ENCODE results near the gene FUBP3.

FUBP3 gene

DNA sequence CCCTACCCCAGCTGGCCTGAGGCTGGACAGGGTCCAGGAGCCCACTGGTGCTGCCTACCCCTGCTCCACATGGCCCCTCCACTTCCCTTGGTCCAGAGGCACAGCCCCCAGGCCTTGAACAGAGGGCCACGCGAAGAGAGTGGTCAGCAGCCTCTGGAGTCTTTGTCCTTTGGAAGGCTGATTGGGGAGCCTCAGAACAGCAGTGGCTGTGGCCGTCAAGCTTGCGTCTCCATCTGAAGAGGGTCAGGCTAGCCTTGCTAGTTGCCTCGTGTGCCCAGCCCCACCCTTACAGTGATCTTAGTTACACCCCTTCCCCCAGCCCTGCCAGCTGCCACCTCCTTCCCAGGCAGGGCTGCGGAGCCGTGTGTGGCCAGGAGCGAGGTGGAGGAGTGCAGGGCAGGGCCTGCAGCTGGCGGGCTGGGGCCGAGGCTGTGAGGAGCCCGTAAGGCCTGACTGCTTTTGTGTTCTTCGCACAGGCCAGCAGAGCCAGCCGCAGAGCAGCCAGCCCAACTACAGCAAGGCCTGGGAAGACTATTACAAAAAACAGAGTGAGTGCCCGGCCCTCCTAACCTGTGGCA, 54.9 kb downstream of the FUBP3 start:
- no peak for DNase-seq (ENCODE audit: low spot score)

DNA sequence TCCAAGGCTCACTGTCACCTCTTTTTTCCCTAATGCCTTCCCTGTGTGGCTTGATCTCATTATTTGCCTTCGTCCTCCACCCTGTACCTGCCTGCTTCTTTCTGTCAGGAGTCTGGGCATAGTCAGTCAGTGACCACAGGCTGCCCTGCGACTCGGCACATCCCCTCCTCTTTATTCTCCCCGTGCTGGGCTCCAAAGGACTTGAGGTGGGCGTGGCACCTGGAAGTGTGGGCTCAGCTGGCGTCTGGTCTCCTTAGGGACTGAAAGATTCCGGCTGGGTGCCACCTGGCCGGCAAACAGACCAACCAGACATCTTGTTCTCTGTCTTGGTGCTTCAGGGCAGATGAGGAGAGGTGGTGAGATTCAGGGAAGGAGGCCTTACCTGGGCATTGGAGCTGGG, 55.4 kb downstream of the FUBP3 start:
- no peak for DNase-seq (ENCODE audit: low spot score)

DNA sequence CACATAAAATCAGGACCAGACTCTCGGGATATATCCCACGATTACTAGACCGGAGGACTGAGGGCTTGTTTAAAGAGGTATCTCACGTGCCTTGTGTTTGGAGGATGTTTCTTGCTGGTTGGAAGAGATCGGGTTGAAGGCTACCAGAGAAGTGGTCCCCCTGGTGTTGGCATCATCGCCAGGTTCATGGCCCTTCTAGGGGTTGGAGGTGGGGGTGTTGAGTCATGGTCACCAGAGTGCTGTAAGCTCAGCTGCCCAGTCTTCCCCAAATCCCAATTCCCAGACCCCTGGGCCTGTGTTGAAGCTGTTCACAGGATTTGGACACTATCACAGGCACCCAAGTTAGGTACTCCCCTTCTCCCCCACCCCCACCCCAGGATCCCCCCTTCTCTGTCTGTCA, 55.9 kb downstream of the FUBP3 start:
- DNase-seq (ENCODE audit: low spot score) = no peak

DNA sequence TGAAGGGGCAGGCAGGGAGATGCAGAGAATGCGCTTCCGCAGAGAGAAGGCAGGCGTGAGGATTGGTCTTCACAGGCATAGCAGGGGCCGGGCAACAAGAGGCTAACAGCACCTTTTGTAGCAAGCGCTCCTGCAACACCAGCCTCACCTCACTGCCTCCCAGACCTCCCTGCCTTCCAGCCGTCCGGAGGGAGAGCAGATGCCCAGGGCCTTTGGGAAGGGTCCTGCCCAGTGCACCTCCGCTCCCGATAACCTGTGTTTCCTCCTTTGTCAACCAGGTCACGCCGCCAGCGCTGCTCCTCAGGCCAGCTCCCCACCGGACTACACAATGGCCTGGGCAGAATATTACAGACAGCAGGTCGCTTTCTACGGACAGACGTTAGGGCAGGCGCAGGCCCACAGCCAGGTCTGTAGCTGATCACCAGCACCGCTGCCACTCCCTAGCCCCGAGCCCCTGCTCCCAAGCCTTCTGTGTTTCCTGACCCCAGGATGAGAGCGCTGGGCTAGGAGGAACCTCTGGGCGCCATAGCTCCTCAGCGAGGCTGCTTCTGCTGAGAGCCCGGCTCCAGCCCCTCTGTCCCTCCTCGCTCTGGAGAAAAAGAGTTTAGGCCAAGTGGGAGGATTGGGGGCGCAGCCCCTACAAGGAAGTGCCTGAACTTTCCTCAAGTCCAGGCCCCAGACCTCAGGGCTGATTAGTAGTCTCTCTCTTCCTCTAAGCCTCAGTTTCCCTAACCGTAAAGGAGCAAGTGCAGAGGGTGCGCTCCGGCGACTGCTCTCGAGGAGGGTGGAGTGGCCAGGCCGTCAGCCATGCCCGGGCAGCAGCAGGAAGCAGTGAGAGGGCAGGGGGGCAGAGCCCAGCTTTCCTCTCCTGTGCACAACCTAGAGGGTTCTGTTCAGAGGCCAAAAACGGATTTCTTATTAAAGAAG, 56.6 kb downstream of the FUBP3 start:
- no peak for DNase-seq (ENCODE audit: low spot score)

DNA sequence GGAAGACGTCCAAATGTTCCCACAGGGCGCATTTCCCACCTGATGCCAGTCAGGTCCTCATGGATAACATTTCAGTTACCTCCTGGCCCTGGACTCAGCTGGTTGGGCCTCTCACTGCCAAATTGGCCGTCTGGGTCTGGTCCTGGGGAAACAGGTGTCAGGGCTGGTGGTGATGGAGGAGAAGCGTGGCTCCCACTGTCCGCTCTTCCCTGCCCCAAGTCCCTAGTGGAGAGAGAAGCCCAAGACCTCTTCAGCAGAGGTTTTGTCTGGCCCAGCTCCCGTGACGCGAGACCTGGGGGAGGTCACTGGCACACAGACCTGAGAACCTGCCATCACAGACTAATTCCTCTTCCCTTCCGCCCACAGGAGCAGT, 57.3 kb downstream of the FUBP3 start:
- DNase-seq (ENCODE audit: low spot score) = no peak

DNA sequence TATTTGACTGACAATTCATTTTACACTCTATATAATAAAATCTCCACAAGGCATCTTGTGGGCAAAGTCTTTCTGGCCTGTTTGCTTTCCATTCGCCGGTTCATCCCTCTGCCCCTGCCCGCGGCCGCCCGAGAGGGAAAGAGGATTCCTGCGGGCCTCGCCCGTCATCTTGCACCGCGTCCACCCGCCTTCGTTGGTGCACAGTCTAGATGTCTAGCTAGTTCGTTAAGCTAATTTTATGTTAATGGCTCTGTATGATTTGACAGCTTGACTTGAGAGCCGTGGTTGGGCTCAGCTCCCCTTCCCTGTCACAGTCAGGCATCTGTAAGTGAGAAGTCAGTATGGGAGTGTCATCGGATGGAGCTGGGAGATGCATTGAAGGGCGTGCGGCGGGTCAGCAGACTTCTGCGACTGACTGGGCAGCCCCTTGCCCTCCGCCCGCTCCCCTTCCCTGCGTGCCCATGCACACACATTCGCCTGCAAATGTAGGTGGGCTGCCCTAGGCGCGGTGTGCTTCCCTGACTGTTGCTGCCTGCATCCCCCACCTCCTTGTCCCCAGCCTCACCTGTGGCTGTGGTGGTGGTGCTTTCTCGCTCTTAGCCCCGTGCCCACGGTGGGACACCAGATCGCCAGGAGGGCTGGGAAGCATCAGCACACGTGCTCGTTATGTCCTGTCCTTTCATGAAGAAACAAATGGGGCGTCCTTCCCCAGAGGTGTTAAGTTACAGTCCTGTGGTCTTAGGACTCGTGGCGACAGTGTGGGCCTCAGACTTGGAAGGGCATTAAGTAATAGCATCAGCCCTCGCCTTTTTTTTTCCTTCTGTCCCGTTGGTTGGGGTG, 59.1 kb downstream of the FUBP3 start:
- no peak for DNase-seq (ENCODE audit: low spot score)

DNA sequence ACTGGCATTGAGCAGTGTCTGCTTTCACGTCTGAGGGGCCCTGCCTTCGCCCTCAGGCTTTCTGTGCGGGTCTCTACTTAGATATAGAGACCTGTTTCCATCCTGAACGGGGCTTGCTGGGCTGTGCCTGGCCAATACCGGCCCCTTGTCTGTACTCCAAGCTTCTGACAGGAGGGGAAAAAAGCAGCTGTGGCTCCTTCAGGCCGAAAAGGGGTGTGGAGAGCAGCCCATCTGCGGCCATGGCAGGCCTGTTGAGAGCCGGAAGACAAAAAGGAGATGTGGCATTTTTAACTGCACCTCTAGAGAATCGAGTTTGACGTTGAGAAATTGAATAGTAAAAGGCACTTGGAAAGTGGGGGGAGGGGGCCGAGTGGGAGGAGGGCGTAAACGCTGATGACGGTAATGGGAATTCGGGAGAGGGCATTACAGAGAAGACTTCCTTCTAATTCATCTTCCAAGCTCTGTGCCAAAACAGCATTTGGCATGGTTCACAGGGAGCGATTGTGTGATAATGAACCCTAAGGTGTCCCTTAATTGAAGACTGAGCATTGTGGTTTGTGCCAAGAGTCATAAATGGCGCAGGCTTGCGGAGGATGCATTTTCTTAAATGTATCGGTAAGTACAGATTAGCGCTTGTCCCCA, 59.9 kb downstream of the FUBP3 start:
- DNase-seq (ENCODE audit: low spot score) = no peak

DNA sequence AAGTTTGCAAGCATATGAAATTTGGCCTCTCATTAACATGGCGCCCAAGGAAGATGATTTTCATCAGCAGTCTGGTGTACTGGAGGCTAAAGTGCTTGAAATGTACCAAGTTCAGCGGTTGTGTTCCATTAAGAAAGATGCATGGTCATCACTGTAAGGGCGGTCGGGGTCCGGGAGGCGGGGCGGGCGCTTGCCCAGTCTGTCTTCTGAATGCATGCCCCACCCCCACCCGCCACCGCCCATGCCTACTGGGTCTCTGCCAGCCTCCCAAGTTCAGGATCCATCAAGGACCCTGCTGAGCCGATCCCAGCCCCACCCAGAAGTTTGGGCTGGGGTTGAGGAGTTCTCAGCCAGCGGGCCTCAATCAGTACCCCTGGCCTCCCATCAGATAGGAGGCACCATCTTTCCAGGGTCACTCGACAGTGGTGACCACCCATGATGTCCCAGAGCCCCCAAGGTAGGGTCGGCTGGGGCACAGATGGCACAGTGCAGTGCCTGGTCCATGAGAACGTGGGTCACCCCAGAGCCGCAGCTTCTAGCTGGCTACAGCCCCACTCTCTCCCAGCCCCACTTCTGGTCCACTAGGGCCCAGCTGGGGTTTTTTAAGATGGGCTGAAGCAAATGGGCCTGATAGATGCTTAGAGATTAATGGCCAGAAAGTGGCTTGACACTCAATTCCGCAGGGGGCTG, 60.6 kb downstream of the FUBP3 start:
- DNase-seq (ENCODE audit: low spot score) = no peak

DNA sequence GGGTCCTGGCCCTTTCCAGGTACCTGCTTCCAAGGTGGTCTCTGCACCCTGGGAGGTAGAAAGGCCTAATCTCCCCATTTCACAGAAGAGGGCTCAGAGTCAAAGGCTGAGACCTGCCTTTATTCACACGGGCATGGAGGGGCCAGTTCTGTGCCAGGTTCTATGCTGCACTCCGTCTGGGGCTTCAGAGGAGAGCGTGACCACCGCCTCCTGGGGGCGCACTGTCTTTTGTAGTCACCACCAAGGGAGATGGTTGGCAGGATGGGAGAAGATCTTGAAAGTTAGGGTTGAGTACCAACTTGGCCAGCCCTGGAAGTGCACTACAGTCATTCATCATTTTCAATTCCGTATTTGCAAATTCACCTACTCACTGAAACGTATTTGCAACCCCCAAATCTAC, 61.3 kb downstream of the FUBP3 start:
- DNase-seq (ENCODE audit: low spot score) = no peak

DNA sequence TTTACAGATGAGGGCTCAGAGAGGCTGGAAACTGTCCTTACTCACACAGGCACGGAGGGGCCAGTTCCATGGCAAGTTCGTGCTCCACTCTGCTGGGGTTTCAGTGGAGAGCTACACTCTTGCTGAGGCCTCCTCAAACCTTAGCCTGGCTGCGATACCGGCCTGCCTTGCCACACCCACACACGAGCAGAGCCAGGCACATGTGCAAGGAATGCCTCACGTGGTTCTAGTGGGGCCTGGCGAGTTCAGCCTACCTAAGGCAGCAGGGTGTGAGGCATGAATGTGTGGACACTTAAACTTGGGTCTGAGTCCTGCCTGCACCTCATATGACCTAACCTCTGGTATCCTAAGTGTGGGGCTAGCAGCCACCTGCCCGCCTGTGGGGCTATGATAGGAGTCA, 63.5 kb downstream of the FUBP3 start:
- no peak for DNase-seq (ENCODE audit: low spot score)

DNA sequence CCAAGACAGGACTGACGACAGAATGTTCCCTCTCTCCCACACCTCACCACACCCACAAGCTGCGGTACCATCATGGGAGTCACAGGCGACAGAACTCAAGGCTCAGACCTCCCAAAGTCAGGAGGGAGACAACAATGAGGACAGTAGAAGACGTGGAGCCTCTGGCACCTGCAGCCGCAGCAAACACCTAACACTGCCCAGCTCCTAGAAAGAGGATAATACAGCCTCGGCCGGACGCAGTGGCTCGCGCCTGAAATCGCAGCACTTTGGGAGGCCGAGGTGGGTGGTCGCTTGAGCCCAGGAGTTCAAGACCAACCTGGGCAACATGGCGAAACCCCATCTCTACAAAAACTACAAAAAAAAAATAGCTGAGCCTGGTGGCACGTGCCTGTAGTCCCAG, 71.8 kb downstream of the FUBP3 start:
- no peak for DNase-seq (ENCODE audit: low spot score)

DNA sequence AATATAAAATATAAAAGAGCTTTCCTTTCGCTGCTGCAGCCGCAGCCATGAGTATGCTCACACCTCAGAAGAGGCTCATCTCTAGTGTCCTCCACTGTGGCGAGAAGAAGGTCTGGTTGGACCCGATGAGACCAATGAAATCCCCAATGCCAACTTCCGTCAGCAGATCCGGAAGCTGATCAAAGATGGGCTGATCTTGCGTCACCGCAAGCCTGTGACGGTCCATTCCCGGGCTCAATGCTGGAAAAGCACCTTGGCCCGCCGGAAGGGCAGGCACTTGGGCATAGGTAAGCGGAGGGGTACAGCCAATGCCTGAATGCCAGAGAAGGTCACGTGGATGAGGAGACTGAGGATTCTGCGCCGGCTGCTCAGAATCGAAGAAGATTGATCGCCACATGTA, 72.4 kb downstream of the FUBP3 start:
- no peak for DNase-seq (ENCODE audit: low spot score)

DNA sequence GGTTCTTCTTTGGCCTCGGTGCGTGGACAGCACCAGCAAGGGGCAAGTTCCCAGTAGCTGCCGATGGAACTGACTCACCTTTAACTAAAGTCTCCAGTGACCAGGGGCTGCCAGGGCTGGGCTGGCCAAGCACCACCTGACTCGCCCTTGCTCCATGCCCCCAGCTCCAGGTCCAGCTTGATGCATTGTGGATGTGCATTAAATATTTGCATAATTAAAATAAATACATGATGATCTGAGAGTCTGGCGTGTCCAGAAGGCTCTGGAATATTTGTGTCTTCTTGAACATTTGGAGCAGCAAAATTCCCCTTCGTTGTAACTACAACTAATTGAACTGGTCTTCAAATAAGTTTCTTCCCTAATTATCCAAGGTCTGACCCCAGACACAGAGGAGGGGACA, 75.5 kb downstream of the FUBP3 start:
- no peak for DNase-seq (ENCODE audit: low spot score)

DNA sequence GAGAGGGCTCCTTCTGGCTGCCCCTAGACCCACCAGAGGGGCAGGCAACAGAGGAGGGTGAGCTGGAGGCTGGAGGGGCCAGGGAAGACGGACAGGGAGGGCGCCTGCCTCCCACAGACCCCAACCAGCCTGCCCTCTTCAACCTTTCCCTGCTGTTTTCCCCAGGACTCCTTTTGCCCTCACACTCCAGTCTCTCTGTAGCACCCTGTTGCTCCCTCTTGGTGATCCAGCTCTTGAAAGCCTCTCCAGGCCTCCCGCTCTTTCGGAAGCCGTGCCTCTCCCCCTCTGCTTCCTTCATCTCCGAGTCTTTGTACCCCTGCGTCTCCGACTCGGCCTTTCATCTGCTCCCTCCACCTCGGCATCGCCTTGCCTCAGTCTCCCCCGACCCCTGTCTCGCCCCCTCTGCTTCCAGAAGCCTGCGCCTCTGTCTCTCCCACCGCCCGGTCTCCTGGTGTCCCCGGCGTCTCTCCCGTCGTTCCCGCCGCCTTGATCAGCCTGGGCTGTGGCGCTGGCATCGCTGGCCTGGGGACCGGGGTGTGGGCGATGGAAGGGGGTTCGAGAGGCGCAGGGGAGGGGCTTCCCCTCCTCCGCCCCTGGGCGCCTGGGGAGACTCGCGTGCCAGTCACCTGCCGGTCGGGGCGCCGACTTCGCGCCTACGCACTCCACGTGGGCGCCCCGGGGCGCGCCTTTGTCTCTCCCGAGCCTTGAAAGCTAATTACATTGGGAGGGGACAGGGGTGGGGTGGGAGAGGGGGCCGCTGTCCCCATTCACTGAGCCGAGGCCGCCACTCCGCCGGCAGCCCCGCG, 79.7 kb downstream of the FUBP3 start:
- no peak for DNase-seq (ENCODE audit: low spot score)

DNA sequence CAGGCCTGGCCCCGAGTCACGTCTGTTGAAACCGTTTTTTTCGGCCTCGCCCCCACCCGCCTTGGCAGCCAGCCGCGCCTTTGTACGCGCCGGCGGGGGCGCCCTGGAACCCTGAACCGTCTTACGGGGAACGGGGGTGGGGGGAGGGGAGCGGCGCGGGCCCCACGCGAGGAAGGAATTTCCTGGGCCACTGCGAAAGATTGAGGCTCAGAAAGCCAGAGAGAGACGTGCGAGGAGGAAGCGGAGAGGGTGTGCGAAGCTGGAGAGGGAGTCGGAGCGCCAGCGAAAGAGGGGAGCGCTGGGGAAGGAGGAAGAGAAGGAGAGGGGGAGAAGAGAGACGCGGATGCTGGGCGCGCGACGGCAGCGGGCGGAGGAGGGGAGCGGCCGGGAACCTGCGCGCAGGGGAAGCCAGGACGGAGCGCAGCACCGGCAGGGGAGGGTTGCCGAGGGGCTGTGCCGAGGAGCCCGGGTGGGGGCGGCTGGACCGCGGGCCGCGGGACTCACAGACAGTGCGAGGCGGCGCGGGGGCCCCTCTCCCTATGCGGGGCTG, 80.4 kb downstream of the FUBP3 start:
- no peak for DNase-seq (ENCODE audit: low spot score)

DNA sequence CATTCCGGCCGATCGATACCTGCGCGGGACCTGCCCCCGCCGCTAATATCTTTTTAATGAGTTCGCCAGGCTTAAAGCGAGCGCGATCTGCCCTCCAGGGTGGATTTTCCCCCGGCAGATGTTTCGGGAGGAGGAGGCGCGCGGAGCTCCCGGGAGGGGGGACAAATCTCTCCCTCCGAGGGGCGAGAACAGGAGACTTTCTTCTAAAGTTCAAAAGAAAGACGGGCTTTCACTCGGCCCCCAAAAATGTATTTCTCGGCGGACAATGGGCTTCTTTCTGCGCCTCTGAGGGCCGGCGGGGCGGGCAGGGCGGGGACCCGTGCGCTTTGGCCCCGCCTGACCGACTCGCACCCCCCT, 80.9 kb downstream of the FUBP3 start:
- no peak for DNase-seq (ENCODE audit: low spot score)

DNA sequence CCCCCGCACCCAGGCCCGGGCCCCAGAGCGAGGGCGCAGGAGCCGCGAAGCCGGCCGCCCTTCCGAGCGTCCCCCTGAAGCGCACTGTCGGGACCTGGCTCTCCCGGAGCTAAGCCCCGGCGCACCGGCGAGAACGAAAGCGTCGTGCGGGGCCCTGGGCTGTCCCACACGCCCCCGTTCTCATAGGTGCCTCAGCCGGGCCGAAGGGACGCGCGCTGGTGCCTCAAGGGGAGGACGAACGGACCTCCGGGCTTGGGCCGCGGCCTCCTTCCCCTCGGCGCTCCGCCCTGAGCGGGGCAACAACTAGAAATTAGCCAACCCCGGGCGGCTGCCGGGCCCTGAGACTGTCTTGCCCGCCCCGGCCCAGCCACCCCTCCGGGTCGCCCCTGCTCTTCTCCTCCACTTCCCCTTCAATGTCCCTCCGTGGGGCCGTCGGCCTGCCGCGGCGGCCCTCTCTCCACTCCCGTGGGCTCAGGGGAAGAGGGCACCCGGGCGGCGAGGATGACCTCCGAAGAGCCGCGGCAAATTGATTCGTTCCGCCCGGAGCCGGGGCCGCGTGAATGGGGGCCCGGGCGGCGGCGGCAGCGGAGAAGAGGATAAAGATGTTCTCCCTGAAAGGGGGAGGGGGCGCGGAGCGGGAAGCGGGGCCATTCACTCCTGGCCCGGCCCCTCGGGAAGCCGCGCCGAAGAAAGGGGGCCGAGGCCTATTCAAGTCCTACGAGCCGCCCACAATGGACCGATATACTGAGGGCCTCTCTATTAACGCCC, 81.5 kb downstream of the FUBP3 start:
- no peak for DNase-seq (ENCODE audit: low spot score)

DNA sequence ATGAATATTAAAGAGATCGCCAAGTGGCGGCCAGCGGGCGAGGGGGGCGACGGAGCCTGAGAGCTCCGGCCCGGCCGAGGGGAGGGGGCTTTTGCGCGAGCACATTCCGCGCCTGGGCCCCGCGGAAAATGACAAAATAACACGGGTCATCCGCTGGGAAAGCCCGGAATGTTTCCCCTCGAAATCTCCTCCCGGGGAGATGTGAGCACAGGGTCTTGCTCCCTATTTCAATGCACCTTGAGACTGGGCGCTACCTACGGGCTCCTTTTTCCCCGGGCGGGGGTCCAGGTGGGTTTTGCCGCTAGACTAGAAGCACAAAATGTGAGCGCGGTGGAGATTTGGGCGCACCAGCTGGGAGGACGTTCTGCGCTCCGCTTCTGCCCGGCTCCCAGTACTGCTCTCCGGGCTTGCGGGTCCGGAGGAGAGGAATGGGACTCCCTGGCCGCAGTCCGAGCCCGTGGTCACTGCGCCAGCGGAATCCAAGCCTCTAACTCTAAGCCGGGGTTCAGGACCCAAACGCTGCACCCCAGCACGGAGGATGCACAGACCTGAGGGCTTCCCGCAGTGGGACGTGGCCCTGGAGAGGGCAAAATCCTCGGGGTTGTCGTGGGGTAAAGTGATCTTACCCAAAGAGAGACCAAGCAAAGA, 82.2 kb downstream of the FUBP3 start:
- DNase-seq (ENCODE audit: low spot score) = no peak

Data from NAMALWA (cell line).